Heart right ventricle (tissue), 16 donors: ENCODE data around the gene DHRS13. TPM values are rescaled to one million over a fixed set of nuclear protein-coding genes. Genes with fewer than 3 reads are reported as not detected.
"Not testable (repeated sequence)": the region's sequence is repeated elsewhere in the genome, so short reads cannot be mapped to it uniquely, and the experiment has no call there.

Experiments
- ATAC-seq, 8 donors: fragments of 200-7000 bp; cut with Tn5 transposase; one replicate each; pipeline ENCODE4 v1.9.1; 2020; ENCODE audit warnings: mild to moderate bottlenecking in 8 of 8, moderate library complexity in 8 of 8, moderate number of reproducible peaks in 1 of 8
- DNase-seq, 2 donors: peaks; one replicate each; pipeline ENCODE4 v3.0.0-alpha.2; 2020
- H3K27ac ChIP-seq, 10 donors: fragments of 200-600 bp; sonication (generic) in 2 of 10; one replicate each; pipeline versions ENCODE4 v1.5.0 to v1.8.0; 2020 to 2022; ENCODE audit warnings: mild to moderate bottlenecking in 3 of 10
- H3K27me3 ChIP-seq, 7 donors: fragments of 200-600 bp; one replicate each; pipeline ENCODE4 v1.8.0; 2021 to 2022; ENCODE audit warnings: mild to moderate bottlenecking in 2 of 7
- H3K36me3 ChIP-seq, 9 donors: fragments of 200-600 bp; sonication (generic) in 1 of 9; one replicate each; pipeline versions ENCODE4 v1.5.0 to v1.8.0; 2020 to 2022; ENCODE audit warnings: mild to moderate bottlenecking in 2 of 9
- H3K4me1 ChIP-seq, 9 donors: fragments of 200-600 bp; sonication (generic) in 1 of 9; one replicate each; pipeline versions ENCODE4 v1.5.0 to v1.8.0; 2020 to 2022; ENCODE audit warnings: mild to moderate bottlenecking in 4 of 9
- H3K4me3 ChIP-seq, 10 donors: fragments of 200-600 bp; sonication (generic) in 2 of 10; one replicate each; pipeline versions ENCODE4 v1.5.0 to v1.8.0; 2020 to 2022; ENCODE audit warnings: mild to moderate bottlenecking in 7 of 10, moderate library complexity in 2 of 10
- H3K9me3 ChIP-seq, 11 donors: fragments of 200-600 bp in 10 of 11; sonication (generic) in 2 of 11; one replicate each; pipeline versions ENCODE4 v1.5.0 to v1.8.0; 2013 to 2022; ENCODE audit warnings: mild to moderate bottlenecking in 2 of 11, control low read depth in 1 of 11, moderate library complexity in 1 of 11
- WGBS, 2 donors: extraction: QIAGEN DNeasy Blood & Tissue Kit; methylation state at CpG; one replicate each; pipeline ENCODE4 v1.1.7; 2013; ENCODE audit warnings: inconsistent platforms in 1 of 2; 5-methylcytosine and 5-hydroxymethylcytosine counted together
- intact Hi-C, 10 donors: fragments of 100-400 bp; cut with DNase I; formaldehyde crosslinking; loops; one replicate each; pipeline versions ENCODE4 v1.11.1 to v1.14.2; 2022
- polyA plus RNA-seq, 2 donors: library from polyadenylated mRNA; stranded (reverse); fragments of 200-250 nt; gene quantifications; one replicate each; pipeline ENCODE4 v1.2.3, GENCODE V29; 2013
- total RNA-seq, 10 donors: library from RNA; stranded (reverse); fragmentation: NEBNext Ultra II Directional in 3 of 10; extraction: Animal tissue kit (Norgen Biotek cat#: 25700) in 3 of 10; gene quantifications; one replicate each; pipeline versions ENCODE4 v1.2.1 to v1.2.4, GENCODE V29; 2021 to 2023
- TF ChIP-seq, protein P1 (sequence below), 9 donors: fragments of 200-600 bp; sonication (generic) in 2 of 9; IDR thresholded peaks; one replicate each; pipeline versions ENCODE4 v1.5.0 to v1.8.0; 2021 to 2022; ENCODE audit warnings: antibody characterized with exemption in 9 of 9, mild to moderate bottlenecking in 5 of 9, moderate library complexity in 1 of 9
- donor health status: Arrhythmogenic right ventricular cardiomyopathy.
- donor health status: ischemic (EF 13 %, LVEDD 7.1; RV severe dilation, severe dysfunction).
- donor health status: healthy with polysubstance abuse.
- donor health status: DM: no; HTN: yes; CAD: no.
- donor health status: DM: no; HTN: no; CAD: no.
- donor health status: ischemic (EF 25% LVEDD 6.9; RV normal size, moderate dysfunction).
- donor health status: ischemic (EF 25% LVEDD 5.7; RV mildly dilated, moderate dysfunction).
- donor health status: healthy.
- donor health status: DM: yes; HTN: yes; CAD: no.
- donor health status: Ischemic cardiomyopathy.
- donor health status: ischemic (EF 35%, LVEDD 5.7; RV mildly dilated, moderate dysfunction).
- donor health status: nonischemic (EF 11% LVEDD 7.7; RV severe dilation, severe dysfunction).
- donor health status: DM: yes; HTN: yes; CAD: no.
- donor health status: PGD.
- donor health status: ischemic (EF 29% LVEDD 5.4; RV normal size, mild dysfunction).
- donor health status: nonischemic (EF 23%, LVEDD 6.1; RV moderate dilation, normal function).

The DHRS13 gene
- total and polyA plus RNA-seq, 12 donors = 1.1 to 5.6 (median 2.6) TPM

DNA sequence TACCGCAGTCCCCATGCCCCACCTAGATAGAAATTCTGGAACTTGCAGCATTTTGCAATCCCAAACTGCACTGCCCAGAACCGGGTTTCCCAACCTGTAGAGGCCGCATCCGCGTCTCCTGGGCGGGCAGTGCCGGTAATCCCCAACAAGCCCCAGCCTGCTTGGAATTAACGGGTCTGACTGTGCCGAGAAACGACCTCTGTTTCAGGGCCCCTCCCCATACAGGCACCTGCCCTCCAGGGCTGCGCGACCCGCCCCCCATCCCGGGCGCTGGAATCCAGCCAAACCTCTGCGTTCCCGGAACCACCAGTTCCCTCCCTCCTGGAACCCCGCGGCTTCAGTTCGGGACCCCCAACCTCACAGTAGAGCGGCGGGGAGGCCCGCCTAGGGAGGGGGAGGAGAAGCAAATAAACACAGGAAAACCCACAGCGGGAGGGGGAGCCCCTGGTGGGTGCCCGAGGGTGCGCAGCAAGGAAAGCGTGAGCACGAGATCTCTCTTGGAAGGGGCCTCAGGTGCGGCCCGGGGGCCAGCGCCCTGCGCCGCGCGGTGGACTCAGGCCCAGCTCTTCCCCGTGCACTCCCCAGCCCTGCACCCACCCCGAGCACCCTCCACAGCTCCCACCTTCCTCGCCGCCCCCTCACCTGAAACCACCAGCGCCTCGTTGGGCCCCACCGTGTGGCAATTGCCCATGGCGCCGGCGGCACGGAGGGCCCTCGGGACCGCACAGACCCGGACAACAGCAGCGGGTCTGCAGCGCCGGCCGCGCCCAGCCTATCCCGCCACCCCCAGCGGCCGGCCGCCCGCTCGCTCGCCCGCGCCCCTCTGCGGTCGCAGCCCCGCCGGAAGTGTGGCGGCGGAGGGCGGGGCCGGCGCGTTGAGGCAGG, 5.8 kb downstream of the DHRS13 start, which contains the start of gene FLOT2:
Gene FLOT2 (minus strand): TSS at position 850 of the 885 bp plus-strand sequence. CDS start 159 bp downstream, at position 691.
- Histone ChIP-seq H3K36me3 (no peaks in the 10 kb centered on the region), H3K27ac (peak within 1 kb of the TSS; percentile 74 to 97 (median 91)), H3K27me3 (no peaks in the 10 kb centered on the region), H3K4me3 (peak within 1 kb of the TSS; percentile 65 to 98 (median 90)), H3K9me3 (no peaks in the 10 kb centered on the region), H3K4me1 (peaks cover 7 to 61% (median 44%) of the 10 kb centered on the region in 9 donors)
- TF ChIP-seq, protein P1, sequence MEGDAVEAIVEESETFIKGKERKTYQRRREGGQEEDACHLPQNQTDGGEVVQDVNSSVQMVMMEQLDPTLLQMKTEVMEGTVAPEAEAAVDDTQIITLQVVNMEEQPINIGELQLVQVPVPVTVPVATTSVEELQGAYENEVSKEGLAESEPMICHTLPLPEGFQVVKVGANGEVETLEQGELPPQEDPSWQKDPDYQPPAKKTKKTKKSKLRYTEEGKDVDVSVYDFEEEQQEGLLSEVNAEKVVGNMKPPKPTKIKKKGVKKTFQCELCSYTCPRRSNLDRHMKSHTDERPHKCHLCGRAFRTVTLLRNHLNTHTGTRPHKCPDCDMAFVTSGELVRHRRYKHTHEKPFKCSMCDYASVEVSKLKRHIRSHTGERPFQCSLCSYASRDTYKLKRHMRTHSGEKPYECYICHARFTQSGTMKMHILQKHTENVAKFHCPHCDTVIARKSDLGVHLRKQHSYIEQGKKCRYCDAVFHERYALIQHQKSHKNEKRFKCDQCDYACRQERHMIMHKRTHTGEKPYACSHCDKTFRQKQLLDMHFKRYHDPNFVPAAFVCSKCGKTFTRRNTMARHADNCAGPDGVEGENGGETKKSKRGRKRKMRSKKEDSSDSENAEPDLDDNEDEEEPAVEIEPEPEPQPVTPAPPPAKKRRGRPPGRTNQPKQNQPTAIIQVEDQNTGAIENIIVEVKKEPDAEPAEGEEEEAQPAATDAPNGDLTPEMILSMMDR (IDR thresholded peaks at IDR 0.05) = peak in 4 of 9 donors; percentile 17 to 51 (median 39)
- intact Hi-C loops = loop anchor here in 4 of 10 donors (5.0 to 10.0 kb wide), 4 partner anchors 40 to 135 kb away; partner anchors contain the start of gene ERAL1 (in 2 of the 4)
- DNase-seq (peak; percentile 47 to 64), ATAC-seq (peak; percentile 77 to 91 (median 82))
- WGBS, 2 donors = 0% methylated on average over 70 to 73 of the region's 73 CpGs

DNA sequence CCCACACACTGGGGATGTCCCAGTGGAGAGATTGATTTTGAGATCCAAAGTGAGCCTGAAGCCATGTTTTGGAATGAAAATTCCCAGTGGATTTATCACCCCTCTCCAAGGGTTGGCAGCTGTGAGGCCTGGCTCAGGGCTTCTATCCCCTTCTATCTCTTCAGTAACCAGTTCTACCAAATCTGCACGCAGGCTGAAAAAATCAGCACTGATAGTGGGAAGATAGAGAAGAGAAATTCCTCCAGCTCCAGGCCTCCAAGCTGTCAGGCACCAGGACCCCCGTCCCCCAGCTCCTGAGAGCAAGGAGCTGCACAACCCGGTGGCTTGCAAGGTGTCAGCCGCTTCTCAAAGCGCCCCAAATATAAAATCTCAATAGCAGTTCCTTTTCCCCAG, 6.4 kb downstream of the DHRS13 start:
- Histone ChIP-seq H3K27me3 (no peaks in the 10 kb centered on the region), H3K4me3 (peak overlapping the region; percentile 65 to 98 (median 90)), H3K4me1 (peaks cover 7 to 59% (median 41%) of the 10 kb centered on the region in 9 donors), H3K9me3 (no peaks in the 10 kb centered on the region), H3K27ac (peak overlapping the region in 9 of 10 donors; percentile 80 to 97 (median 92)), H3K36me3 (peaks cover 0 to 3% (median 0%) of the 10 kb centered on the region in 9 donors)
- no peak for DNase-seq
- WGBS, 2 donors = 17% methylated on average over 5 of the region's 5 CpGs
- no peak for ATAC-seq
- intact Hi-C loops = loop anchor here in 4 of 10 donors (5.0 to 10.0 kb wide), 4 partner anchors 39 to 134 kb away; partner anchors contain the start of gene ERAL1 (in 2 of the 4)
- TF ChIP-seq, protein P1 (IDR thresholded peaks at IDR 0.05) = no peak

DNA sequence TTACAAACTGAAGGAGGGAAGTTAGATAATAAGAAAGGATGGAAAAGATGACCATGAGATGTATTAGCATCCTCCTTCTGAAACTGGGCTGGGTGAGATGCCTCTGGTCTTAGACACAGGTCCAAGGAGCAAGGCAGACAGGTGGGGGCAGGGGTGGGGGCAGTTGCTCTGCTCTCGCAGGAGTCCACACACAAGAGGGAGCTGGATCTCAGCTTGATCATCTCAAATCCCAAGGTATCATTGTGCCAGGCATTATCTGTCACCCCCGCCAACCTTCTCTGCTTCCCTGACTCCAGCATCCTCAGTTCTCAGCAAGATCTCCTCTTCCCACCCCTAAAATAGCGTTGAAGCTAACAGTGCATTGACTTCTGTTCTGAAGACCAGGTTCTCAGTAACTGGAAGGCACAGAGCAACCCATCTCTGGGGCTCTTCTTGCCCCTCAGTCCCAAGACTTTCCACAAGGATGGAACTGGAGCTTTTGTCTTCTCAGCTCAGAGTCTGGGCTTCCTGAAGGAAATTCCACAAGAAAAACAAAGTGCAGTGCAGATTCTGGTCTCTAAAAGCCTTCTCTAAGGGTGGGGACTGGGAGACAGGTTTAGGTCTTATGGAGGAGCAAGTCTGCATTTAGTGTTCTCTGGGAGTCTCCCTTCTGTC, 7.0 kb downstream of the DHRS13 start:
- intact Hi-C loops = loop anchor here in 4 of 10 donors (5.0 to 10.0 kb wide), 4 partner anchors 39 to 134 kb away; partner anchors contain the start of gene ERAL1 (in 2 of the 4)
- WGBS, 2 donors = 52 to 59% methylated on average over 3 of the region's 3 CpGs
- ATAC-seq = no peak

DNA sequence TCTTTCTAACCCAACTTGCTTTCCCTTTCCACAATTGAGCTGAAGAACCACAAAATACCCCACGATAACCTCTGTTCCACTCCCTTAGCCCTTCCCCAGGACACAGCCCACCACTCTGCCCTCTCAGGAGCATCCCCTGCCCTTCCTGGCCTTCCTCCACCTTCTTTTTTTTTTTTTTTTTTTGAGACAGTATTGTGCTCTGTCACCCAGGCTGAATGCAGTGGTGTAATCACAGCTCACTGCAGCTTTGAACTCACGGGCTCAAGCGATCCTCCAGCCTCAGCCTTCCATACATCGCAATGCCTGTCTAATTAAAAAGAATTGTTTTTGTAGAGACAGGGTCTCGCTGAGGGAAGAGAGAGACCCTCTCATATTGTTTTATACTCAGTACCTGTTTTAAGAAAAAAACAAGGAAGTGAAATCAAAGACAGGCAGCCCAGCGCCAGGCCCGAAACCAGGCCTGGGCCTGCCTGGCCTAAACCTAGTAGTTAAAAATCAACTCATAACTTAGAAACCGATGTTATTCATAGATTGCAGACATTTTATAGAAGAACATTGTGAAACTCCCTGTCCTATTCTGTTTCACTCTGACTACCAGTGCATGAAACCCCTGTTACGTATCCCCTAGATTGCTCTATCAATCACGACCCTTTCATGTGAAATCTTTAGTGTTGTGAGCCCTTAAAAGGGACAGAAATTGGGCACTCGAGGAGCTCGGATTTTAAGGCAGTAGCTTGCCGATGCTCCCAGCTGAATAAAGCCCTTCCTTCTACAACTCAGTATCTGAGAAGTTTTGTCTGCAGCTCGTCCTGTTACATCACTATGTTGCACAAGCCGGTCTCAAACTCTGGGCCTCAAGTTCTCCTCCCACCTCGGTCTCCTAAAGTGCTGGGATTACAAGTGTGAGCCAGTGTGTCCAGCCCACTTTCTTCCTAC, 9.4 kb downstream of the DHRS13 start:
- peak overlapping the region in 1 of 10 donors; percentile 12 for H3K4me3 ChIP-seq
- not testable (repeated sequence) for ATAC-seq

More for the DNA sequence above, 7.0 kb downstream of the DHRS13 start:
- DNase-seq = no peak
- Histone ChIP-seq H3K9me3 (no peaks in the 10 kb centered on the region), H3K4me1 (peaks cover 7 to 64% (median 41%) of the 10 kb centered on the region in 9 donors), H3K36me3 (peaks cover 0 to 8% (median 0%) of the 10 kb centered on the region in 9 donors), H3K27ac (peak overlapping the region in 8 of 10 donors; percentile 80 to 97 (median 92)), H3K27me3 (no peaks in the 10 kb centered on the region), H3K4me3 (peak overlapping the region in 7 of 10 donors; percentile 65 to 98 (median 89))
- TF ChIP-seq, protein P1 (IDR thresholded peaks at IDR 0.05) = no peak

More for the DNA sequence above, 9.4 kb downstream of the DHRS13 start:
- not testable (repeated sequence) for H3K9me3 ChIP-seq, H3K27me3 ChIP-seq, DNase-seq
- 84 to 89% methylated on average over 16 of the region's 16 CpGs for WGBS, 2 donors
- intact Hi-C loops = loop anchor here in 1 of 10 donors (10.0 kb wide), 1 partner anchor 129 kb away; no protein-coding TSS in a partner anchor
- peak overlapping the region in 8 of 10 donors; percentile 24 to 97 (median 54) for H3K27ac ChIP-seq
- H3K4me1 ChIP-seq = peaks cover 7 to 74% (median 50%) of the 10 kb centered on the region in 9 donors
- H3K36me3 ChIP-seq = peaks cover 0 to 14% (median 0%) of the 10 kb centered on the region in 9 donors
